ENCODE measurements around the gene MYRF.
A peak's percentile ranks its signal among the peaks of the same experiment; 100 is the strongest.

The MYRF gene

DNA sequence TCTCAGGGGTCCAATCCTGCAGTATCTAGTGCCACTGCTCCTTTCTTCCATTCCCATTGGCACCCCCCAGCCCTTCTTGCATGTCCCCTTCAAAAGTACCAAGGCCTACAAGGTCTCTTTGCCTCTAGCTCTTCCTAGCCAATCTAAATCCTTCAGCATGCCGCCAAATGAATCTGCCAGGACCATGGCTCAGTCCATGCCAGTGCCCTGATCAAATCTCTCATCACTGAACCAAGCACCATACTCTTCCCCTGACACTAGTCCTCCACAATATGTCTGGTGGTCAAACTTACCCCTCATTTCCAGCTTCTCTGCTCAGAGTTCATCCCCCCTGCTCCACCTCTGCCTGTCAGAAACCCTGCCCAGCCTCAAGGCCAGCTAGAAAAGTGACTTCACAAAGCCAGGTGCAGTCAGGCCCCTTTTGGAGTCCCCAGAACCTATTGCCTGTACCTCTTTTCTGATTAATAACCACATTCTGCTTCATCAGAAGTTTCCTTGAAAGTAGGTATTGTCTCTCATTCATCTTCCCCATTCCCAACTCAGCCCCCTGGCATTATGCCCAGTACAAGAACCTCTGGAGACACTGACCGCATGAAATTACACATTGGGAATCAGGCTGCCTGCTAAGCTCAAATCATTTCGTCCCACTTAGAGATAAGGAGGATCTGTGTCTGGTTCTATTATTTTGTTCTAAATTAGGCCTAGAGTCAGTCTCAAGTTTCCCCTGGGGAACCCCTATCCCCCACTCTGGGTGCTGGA lies 51.6 kb downstream of the MYRF start:
- DNase-seq (ENCODE audit: low read depth in 1 of 2, low spot score in 1 of 2), result no peak
- Histone ChIP-seq H3K27me3 (ENCODE audit: insufficient read depth, poor library complexity, severe bottlenecking) (no peaks in the 10 kb centered on the region), H3K27ac (replicated peaks) (no peak overlapping the region), H3K4me3 (replicated peaks; ENCODE audit: insufficient read depth, low read length) (no peak overlapping the region)
- TF ChIP-seq POLR2AphosphoS5 (IDR thresholded peaks at IDR 0.05; ENCODE audit: low read depth), result no peak
- TF ChIP-seq, protein P1, sequence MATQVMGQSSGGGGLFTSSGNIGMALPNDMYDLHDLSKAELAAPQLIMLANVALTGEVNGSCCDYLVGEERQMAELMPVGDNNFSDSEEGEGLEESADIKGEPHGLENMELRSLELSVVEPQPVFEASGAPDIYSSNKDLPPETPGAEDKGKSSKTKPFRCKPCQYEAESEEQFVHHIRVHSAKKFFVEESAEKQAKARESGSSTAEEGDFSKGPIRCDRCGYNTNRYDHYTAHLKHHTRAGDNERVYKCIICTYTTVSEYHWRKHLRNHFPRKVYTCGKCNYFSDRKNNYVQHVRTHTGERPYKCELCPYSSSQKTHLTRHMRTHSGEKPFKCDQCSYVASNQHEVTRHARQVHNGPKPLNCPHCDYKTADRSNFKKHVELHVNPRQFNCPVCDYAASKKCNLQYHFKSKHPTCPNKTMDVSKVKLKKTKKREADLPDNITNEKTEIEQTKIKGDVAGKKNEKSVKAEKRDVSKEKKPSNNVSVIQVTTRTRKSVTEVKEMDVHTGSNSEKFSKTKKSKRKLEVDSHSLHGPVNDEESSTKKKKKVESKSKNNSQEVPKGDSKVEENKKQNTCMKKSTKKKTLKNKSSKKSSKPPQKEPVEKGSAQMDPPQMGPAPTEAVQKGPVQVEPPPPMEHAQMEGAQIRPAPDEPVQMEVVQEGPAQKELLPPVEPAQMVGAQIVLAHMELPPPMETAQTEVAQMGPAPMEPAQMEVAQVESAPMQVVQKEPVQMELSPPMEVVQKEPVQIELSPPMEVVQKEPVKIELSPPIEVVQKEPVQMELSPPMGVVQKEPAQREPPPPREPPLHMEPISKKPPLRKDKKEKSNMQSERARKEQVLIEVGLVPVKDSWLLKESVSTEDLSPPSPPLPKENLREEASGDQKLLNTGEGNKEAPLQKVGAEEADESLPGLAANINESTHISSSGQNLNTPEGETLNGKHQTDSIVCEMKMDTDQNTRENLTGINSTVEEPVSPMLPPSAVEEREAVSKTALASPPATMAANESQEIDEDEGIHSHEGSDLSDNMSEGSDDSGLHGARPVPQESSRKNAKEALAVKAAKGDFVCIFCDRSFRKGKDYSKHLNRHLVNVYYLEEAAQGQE (IDR thresholded peaks at IDR 0.05; ENCODE audit: insufficient replicate concordance, low read depth), result no peak
- TF ChIP-seq SPI1 (IDR thresholded peaks at IDR 0.05; ENCODE audit: borderline replicate concordance, low read depth), result no peak
- TF ChIP-seq, protein P2, sequence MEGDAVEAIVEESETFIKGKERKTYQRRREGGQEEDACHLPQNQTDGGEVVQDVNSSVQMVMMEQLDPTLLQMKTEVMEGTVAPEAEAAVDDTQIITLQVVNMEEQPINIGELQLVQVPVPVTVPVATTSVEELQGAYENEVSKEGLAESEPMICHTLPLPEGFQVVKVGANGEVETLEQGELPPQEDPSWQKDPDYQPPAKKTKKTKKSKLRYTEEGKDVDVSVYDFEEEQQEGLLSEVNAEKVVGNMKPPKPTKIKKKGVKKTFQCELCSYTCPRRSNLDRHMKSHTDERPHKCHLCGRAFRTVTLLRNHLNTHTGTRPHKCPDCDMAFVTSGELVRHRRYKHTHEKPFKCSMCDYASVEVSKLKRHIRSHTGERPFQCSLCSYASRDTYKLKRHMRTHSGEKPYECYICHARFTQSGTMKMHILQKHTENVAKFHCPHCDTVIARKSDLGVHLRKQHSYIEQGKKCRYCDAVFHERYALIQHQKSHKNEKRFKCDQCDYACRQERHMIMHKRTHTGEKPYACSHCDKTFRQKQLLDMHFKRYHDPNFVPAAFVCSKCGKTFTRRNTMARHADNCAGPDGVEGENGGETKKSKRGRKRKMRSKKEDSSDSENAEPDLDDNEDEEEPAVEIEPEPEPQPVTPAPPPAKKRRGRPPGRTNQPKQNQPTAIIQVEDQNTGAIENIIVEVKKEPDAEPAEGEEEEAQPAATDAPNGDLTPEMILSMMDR (IDR thresholded peaks at IDR 0.05; ENCODE audit: insufficient read depth, low read length), result no peak
- no peak for TF ChIP-seq GABPA (IDR thresholded peaks at IDR 0.05; ENCODE audit: low read depth)

DNA sequence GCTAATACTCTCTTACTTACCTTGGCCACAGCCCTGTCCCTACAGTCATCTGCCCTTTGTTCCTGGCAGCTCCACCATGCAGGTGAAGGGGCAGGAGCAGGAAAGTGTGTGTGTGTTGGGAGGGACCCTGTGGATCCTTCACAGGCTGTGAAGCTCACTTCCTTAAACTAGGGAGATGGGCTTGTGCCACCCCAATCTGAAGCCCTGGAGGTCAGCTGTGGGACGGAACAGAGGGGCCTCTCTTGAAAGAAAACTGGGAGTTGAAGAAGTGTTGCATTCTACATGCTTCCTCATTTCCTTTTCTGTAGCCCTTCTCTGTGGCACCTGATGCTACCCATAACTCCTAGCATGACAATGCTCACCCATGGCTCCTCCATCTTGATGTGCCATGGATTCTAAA lies 52.7 kb downstream of the MYRF start:
- Histone ChIP-seq H3K27ac (replicated peaks) (no peak overlapping the region), H3K4me3 (replicated peaks; ENCODE audit: insufficient read depth, low read length) (no peak overlapping the region), H3K27me3 (ENCODE audit: insufficient read depth, poor library complexity, severe bottlenecking) (no peaks in the 10 kb centered on the region)
- TF ChIP-seq, protein P2 (IDR thresholded peaks at IDR 0.05; ENCODE audit: insufficient read depth, low read length), result no peak
- TF ChIP-seq SPI1 (IDR thresholded peaks at IDR 0.05; ENCODE audit: borderline replicate concordance, low read depth), result peak; percentile 80; the same call in 1 of the 2 replicates
- peak in 1 of 2 experiments; percentile 55 for DNase-seq (ENCODE audit: low read depth in 1 of 2, low spot score in 1 of 2)

DNA sequence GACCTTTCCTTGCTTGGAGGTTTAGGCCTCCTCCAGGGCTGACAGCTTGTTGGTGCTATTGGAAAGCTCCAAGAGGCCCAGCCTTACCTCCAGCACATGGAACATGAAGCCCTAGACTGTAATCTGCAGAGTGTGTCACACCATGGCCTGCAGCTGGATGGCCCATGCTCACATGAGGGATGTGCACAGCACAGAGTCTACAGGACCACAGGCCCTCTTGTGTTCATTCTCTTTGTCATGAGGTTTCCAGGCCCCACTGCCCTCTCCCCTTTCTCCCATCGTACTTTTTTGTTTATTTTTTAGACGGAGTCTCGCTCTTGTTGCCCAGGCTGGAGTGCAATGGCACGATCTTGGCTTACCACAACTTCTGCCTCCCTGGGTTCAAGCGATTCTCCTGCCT lies 54.3 kb downstream of the MYRF start:
- TF ChIP-seq SPI1 (IDR thresholded peaks at IDR 0.05; ENCODE audit: borderline replicate concordance, low read depth), result no peak
- TF ChIP-seq POLR2AphosphoS5 (IDR thresholded peaks at IDR 0.05; ENCODE audit: low read depth), result no peak
- TF ChIP-seq GABPA (IDR thresholded peaks at IDR 0.05; ENCODE audit: low read depth), result no peak
- TF ChIP-seq, protein P1 (IDR thresholded peaks at IDR 0.05; ENCODE audit: insufficient replicate concordance, low read depth), result no peak
- TF ChIP-seq, protein P2 (IDR thresholded peaks at IDR 0.05; ENCODE audit: insufficient read depth, low read length), result no peak
- no peak for DNase-seq (ENCODE audit: low read depth in 1 of 2, low spot score in 1 of 2)
- no peak overlapping the region for H3K4me3 ChIP-seq (replicated peaks; ENCODE audit: insufficient read depth, low read length)
- no peak overlapping the region for H3K27ac ChIP-seq (replicated peaks)
- H3K27me3 ChIP-seq (ENCODE audit: insufficient read depth, poor library complexity, severe bottlenecking), result no peaks in the 10 kb centered on the region

Measured in HL-60 (cell line).